H1 (cell line): ENCODE measurements around the gene MBNL1. TPM values are rescaled to one million over a fixed set of nuclear protein-coding genes. Genes with fewer than 3 reads are reported as not detected.

Experiments
- FOSL1 ChIP-seq: IDR thresholded peaks from 2 replicates; pipeline ENCODE4 v1.6.1; 2011; ENCODE audit warnings: mild to moderate bottlenecking, low read depth, low read length, moderate library complexity; ENCODE audit not compliant: insufficient read depth
- POLR2A ChIP-seq, 2 experiments: IDR thresholded peaks; 1 replicate in 1 of 2; 2 replicates in 1 of 2; pipeline ENCODE4 v1.6.1; 2011; ENCODE audit warnings: low read depth in 2 of 2, low read length in 2 of 2, mild to moderate bottlenecking in 2 of 2; ENCODE audit errors: control extremely low read depth in 1 of 2
- RAD21 ChIP-seq, 2 experiments: IDR thresholded peaks in 1 of 2; conservative IDR thresholded peaks in 1 of 2; 2 replicates each; pipeline ENCODE4 v1.6.1; 2011; ENCODE audit warnings: low read depth in 2 of 2, low read length in 2 of 2, improper control_type of control experiment in 1 of 2, inconsistent platforms in 1 of 2, mild to moderate bottlenecking in 1 of 2, moderate library complexity in 1 of 2
- RXRA ChIP-seq: IDR thresholded peaks from 2 replicates; pipeline ENCODE4 v1.6.1; 2011; ENCODE audit warnings: low read depth, mild to moderate bottlenecking, low read length, moderate library complexity; ENCODE audit not compliant: insufficient read depth
- polyA plus RNA-seq, 7 experiments: library from polyadenylated mRNA; depleted of rRNA in 3 of 7; stranded (reverse) in 5 of 7; unstranded in 2 of 7; fragments of >200 nt in 5 of 7; fragments of 200-250 nt in 2 of 7; gene quantifications; 1 replicate in 5 of 7; 2 replicates in 1 of 7; 4 replicates in 1 of 7; pipeline versions ENCODE4 v1.2.1 to v1.2.3, GENCODE V29; 2011 to 2013; ENCODE audit warnings: missing spikeins in 2 of 7, mixed read lengths in 2 of 7
- total RNA-seq: library from RNA; stranded (reverse); fragmentation: NEBNext Ultra II Directional; extraction: Animal tissue kit (Norgen Biotek cat#: 25700); gene quantifications from 2 replicates; pipeline ENCODE4 v1.2.1, GENCODE V29; 2021
- TF ChIP-seq, protein P1 (sequence below), 3 experiments: IDR thresholded peaks; 1 replicate in 2 of 3; 2 replicates in 1 of 3; pipeline versions ENCODE4 v1.5.1 to v1.6.1; 2011; ENCODE audit warnings: low read length in 3 of 3, mild to moderate bottlenecking in 3 of 3, inconsistent platforms in 2 of 3, low read depth in 1 of 3, moderate library complexity in 1 of 3; ENCODE audit not compliant: insufficient read depth in 1 of 3; ENCODE audit errors: control extremely low read depth in 1 of 3

The MBNL1 gene
- total and polyA plus RNA-seq, 2 of the 8 experiments (the other 6 are each of a cell fraction or from before 2014, with no cell fraction given): 5.0 to 16.4 TPM

DNA sequence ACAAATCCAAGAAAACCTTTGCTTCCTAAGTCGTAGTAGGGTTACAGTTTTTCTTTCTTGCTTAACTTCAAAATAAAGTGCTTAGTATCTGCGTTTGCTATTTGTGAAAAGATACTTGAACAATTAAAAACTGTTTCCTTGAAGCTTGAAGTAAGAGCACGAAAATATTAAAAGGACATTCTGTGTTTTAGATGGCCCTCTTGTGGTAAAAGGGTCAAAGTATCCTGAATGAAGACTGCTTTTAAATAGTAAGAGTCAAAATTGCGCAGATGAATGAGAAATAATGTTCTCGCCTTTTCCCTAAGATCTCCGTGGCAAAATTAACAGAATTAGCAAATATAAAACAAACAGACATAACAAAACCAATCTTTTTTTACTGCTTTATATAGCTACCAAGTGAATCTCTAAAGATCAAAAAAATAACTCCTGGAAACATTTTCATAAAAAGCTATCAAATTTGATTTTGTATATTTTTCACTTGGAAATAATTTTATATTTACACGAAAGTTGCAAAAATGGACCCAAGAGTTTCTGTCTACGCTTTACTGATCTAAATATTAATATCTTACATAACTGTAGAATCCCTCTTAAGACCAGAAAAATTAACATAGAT is 175.4 kb downstream of the MBNL1 start (continued):
- TF ChIP-seq, protein P1, sequence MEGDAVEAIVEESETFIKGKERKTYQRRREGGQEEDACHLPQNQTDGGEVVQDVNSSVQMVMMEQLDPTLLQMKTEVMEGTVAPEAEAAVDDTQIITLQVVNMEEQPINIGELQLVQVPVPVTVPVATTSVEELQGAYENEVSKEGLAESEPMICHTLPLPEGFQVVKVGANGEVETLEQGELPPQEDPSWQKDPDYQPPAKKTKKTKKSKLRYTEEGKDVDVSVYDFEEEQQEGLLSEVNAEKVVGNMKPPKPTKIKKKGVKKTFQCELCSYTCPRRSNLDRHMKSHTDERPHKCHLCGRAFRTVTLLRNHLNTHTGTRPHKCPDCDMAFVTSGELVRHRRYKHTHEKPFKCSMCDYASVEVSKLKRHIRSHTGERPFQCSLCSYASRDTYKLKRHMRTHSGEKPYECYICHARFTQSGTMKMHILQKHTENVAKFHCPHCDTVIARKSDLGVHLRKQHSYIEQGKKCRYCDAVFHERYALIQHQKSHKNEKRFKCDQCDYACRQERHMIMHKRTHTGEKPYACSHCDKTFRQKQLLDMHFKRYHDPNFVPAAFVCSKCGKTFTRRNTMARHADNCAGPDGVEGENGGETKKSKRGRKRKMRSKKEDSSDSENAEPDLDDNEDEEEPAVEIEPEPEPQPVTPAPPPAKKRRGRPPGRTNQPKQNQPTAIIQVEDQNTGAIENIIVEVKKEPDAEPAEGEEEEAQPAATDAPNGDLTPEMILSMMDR (IDR thresholded peaks at IDR 0.05; ENCODE audit: control extremely low read depth in 1 of 3, insufficient read depth in 1 of 3, low read depth in 1 of 3, low read length in 3 of 3): peak in 2 of 3 experiments; percentile 41 to 50; a peak in 2 of 4 replicates
- TF ChIP-seq RAD21 (IDR thresholded peaks at IDR 0.05 in 1 of 2, conservative IDR thresholded peaks at IDR 0.05 in 1 of 2; ENCODE audit: low read depth in 2 of 2, low read length in 2 of 2) (peak; percentile 76 to 77), POLR2A (IDR thresholded peaks at IDR 0.05; ENCODE audit: control extremely low read depth in 1 of 2, low read depth in 2 of 2, low read length in 2 of 2) (no peak), FOSL1 (no peak), RXRA (no peak)
- TF ChIP-seq, all 59 proteins: peak for 2
